ENCODE results near the gene VSIR.

VSIR gene

DNA sequence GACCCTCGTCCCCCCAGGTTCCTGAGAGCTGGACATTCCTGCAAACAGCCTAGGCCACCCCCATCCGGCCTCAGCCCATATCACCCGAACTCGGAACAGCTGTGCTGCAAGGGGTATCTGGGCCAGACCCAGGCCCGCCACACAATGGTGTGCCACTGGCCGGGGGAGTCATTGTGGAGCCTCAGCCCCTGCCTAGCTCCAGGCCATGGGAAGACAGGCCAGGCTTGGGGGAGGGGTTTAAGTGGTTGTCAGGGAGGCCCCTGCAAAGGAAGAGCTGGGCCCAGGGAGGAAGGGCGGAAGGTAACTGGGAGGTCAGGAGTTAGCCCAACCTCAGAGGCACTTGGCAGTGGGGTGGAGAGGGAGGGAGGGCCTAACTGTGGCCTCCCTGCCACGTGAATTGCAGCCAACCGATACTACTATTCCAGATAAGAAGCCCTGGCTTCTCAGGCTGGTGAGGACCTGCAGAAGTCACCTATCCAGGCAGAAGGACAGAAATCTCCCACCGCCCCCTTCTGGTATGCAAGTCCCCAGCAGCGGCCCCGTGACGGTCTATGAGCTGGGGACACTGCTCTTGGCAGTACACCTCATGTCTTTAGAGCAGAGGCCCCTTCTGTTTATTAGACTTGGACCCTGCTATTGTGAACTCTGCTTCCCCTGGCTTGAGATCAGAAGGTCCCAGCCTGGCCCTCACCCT is 26.8 kb downstream of the VSIR start:
- no peak for DNase-seq

DNA sequence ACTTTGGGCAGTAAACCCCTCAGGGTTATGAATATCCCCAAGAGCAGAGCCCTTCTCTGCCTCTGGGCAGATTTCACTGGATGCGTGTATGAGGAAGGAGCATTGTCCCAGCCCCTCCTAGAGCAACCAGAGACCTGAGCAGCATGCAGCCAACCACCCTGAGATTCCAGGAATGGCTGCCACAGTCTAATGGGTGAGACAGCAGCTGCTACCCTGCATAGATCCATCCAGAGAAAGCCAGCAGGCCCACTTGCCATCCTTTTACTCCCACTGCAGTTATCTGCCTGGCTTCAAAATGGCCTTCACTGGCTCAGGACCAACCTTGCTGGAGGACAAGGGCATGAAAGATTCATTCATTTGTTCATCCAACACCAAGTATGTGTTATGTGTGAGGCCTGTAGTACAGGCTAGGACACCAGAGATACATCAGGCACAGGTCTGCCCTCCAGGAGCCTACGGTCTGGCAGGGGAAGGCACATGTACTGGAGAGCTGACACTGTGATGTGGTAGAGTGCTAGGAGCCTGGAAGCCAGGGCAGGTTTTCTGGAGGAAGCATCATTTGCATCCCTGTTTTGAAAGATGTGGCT is 27.6 kb downstream of the VSIR start:
- no peak for DNase-seq

DNA sequence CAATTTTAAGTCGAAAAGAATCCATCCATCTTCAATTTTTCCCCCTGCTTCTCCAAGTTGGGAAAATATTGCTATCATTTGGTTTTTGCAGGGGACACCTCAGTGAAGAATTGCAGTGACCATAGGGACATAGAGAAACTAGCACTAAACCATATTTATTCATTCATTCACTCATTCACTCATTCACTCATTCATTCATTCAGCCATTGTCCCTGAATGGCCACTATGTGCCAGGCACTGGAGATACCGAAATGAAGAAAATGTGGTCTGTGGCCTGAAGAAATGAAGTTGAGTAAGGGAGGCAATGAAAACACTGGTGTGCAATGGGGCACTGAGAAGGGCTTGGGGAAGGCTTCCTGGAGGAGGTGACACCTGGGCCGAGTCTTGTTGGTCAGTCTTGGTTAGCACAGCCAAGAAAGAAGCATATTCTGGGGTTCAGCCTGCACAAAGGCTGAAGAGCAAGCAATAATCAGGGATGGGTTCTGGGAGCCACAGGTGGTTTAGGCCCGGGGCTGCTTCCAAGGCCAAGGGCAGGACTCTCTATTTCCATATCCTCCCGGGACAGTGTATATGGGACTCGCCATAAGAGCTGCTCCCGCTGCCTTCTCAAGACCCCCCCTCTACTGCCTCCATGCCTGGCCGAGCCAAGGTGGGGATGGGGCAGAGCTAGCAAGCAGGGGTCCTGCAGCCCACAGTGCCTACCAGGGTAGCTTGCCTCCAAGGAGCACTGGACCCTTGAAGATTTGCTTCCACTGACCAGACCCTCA is 28.2 kb downstream of the VSIR start:
- no peak for DNase-seq

DNA sequence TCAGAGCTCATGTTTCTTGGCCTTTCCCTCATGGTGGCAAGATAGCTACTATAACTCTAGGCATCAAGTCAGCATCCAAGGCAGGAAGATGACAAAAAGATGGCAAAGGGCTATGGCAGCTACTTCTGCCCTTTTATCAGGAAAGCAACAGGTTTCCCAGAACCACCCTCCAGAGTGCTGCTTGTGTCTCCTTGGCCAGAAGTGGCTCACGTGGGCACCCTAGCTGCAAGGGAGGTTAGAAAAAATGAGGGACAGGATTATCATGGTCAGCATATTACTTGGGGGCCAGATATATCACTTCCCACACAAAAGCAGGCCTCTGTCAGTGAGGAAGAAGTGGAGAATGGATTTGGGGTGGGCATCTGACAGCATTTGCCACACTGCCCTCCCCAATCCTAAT is 29.5 kb downstream of the VSIR start:
- DNase-seq: no peak

DNA sequence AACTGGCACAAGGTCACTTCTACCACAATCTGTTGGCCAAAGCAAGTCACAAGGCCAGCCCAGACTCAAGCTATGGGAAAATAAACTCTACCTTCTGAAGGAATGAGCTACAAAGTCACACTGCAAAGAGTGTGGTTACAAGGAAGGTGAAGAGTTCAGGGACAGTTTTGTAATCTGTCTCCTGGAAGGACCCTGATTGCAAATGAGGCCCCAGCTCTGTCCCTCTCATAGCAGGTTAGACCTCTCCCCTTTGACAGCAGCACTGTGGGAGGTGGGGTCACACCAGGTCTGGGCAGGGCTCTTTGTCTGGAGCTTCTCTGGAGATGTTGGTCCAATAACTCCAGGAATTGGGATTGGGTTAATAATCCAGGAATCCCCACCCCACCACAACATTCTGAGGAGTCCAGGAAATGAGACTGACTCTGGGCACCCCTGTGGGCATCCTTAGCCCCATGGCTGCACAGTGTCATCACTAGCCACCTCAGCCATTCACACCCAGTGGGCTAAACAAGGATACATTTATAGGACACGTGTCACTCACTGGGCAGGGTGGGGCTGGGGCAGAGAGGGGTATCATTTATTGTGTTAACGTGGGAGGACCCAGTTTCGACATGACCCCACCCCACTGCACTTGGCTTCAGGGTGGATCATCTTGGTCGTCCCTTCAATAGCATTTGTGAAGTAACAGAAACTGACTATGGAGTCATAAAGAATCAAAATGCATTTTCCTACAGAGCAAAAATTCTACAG is 30.1 kb downstream of the VSIR start:
- no peak for DNase-seq

DNA sequence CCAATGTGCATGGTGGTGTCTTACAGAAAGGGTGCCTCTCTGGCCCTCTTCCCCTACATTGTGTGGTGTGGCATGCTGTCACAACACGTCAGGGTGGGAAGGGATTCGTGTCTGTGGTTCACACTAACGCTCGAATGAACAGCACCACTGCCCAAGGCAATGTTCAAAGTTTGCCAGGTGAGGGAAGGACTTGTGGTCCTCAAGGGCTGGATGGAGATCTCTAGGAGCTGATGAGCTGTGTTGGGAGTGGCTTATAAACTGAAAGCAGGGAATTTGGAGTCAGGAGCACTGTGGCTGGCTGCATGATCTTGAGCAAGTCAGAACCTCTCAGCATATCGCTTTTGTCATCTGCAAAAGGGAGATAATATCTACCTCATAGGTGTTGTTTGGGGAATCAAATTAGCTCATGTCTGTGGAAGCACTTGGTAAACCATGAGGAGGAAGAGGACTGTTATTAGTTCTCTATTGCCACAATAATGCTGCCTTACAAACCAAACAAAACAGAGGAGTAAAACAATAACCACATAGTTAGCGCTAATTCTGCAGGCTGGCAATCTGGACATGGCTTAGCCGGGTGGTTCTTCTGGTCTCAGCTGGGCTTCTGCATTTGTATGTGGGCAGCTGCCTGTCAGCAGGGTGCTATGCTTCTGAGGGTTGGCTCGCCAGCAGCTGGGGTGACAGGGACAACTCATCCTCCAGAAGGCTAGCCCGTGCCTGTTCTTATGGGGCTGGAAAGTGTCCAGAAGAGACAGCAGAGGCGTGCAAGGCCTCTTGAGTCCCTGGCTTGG is 30.8 kb downstream of the VSIR start:
- DNase-seq: peak in 1 of 2 donors; percentile 38

DNA sequence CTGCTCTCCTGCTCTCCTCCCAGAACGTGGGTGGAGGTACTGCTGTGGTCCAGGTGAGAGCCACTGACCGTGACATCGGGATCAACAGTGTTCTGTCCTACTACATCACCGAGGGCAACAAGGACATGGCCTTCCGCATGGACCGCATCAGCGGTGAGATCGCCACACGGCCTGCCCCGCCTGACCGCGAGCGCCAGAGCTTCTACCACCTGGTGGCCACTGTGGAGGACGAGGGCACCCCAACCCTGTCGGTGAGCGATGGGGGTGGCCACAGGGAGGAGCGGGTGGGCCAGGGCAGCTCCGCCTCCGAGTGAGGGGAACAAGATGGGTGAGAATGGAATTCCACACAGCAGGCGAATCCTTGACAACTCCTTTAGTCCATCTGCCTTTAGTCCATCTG is 31.6 kb downstream of the VSIR start:
- no peak for DNase-seq

DNA sequence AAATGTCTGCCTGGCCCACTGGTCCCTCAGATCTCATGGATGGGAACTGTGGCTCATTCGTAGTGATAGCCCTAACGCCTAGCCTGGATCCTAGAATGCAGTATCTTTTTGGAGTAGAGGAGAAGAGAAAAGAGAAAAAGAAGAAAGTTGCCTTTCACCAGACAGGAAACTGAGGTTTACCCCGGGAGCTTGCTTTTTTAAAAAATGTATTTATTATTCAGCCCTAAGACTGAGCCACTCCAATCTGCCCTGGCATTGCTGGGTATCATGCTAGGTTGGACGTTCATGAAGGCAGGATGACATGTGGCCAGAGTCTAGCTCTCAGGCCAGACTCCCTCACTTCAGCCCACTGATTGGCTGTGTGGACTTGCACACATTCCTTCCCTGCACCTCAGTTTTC is 32.3 kb downstream of the VSIR start:
- DNase-seq: no peak

DNA sequence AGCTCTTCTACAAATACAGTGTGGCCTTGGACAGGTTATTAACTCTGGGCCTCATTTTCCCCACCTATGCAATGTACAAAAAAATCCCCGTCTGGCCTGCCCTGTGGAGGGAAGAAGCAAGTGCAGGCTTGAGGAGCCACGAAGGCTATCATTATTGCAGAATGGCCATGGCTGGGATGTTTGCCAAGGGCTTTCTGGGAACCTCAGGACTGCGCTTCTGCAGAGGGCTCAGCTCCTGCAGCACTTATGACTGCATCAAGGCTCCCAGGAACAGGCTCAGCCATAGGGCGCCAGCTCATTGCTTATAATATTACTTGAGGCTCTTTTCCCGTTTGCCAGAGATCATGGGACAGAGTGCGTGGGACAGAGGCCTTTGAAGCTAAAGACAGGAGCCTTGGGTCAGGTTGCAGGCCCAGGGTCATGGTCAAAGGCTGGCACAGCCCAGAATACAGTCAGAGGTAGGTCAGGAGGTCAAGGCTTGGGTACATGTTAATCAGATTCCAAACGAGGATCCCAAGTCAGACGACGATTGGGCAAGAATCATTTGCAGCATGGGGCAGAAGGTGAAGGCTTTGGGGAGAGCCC is 33.2 kb downstream of the VSIR start:
- no peak for DNase-seq

DNA sequence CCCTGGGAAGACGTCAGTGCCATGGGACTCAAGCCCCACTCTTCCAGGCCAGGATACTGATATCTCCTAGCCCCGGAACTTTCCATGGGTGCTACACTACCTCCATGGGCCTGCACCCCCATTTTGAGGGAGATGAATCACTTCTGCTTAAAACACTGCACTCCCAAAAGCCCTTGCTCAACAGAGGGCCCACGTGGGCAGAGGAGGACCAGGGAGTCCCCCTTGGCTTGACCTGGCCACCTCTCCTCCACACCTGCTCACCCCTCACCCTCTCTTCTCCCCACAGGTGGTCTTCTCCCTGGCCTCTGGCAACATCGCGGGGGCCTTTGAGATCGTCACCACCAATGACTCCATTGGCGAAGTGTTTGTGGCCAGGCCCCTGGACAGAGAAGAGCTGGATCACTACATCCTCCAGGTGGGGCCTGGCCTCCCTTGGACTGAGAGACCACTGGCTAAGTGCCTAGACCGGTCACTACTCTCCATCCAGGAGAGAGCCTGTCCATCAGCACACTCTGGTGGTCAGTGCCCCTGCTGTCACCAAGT is 33.9 kb downstream of the VSIR start:
- DNase-seq: no peak

DNA sequence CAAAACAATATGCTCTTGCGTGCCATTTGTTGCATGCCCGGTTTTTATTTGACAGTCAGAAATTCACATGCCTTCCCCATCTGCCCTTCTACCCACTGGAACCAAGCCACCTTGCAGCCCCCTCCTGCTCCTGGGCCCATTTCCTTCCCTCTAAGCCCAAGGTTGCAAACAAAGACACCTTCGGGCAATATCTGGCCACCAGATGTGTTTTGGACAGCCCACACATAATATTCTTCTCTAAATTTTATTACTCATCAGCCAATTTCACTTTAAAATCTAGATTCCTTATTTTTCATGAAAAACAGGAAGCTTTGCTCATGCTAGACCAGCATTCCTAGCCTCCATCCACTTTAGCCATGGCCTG is 35.5 kb downstream of the VSIR start:
- no peak for DNase-seq

DNA sequence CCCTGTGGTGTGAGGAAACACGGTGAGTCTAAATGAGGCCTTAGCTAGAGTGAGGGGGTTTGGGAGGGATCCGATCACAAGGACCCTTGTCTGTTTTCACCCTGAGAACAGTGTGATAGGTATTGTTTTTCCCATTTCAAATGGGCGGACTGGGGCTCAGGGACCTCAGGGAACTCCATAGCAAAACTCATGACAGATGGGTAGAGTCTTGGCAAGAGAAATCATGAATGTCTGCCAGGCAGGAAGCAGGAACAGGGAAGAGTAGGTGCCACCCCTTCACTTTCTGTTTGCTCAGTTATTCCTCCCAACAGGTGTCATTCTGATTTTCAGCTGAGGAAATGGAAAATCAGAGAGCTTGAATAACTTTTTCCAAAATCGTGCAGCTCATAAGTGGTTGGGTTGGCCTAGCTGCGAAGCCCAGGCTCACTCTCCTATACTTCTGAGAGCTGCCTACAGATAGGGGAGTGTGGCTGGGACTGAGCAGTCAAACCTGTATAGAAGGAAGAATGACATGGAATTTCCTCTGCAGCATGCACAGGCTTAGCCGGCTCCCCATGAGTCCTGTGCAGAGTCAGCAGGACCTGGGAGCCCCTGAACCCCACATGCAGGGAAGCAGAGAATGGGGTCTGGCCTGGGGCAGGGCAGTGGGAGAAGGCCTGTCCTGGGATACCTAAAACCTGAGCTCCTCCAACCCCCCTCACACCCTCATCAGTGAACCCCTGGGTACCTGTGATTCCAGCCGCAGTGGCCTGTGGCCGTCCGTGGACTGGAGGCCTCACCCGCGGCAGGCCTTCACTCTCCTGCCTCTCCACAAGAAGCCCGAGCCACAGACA is 36.1 kb downstream of the VSIR start:
- no peak for DNase-seq

DNA sequence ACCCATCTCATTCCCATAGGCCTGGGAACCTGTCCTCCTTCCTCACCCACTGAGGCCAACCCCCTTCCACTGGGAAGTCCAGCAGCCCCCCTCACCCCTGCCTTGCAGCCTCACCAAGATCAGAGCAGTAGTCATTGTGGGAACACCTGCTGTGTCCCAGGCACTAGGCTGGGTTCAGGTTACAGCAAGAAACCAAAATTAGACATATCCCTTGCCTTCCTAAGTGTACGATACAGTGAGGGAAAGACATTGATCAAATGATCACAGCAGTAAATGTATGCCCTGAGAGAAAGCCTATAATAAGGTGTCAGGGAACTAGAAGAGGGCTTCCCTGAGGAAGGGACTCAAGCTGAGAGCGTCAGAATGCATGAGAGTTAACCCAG is 36.8 kb downstream of the VSIR start:
- DNase-seq: no peak

DNA sequence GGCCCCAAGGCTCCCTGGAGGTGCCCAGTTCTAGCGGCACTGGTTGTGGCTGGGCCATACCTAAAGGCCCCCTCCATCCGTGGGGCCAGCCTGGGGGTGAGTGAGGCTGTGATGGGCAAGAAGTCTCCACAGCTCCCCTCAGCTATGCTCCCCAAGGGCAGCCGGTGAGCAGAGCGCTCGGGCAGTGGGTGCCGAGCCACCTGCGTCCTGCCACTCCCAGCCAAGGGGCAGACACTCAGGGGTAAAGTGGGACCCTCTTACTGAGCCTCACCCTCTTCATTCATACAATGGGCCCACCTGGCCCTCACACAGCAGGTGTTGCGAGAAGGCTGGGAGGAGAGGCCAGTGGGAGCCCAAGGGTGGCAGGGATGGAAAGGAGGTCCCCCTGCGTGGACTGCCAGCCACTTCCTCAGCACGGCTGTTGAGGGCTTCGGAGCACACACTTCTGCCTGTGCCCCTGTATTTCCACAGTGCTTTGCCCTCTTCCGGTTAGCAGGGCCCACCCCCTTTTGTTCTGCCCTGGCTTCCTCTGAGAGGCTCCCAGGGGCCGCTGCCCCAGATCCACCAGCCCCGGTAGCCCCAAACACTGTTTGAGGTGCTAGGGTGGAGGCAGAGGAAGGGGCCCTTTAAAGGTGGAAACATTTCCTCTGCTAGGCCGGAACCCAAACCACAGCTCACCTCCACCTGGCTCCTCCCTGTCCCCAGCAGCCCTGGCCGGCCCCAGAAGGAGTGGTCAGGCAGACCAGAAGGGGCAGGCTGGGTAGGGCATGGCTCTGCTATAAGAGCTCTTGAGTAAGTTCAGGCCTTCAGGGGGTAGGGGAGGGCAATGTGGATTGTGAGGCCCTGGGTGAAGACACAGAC is 37.4 kb downstream of the VSIR start:
- peak; percentile 59 to 73 for DNase-seq

DNA sequence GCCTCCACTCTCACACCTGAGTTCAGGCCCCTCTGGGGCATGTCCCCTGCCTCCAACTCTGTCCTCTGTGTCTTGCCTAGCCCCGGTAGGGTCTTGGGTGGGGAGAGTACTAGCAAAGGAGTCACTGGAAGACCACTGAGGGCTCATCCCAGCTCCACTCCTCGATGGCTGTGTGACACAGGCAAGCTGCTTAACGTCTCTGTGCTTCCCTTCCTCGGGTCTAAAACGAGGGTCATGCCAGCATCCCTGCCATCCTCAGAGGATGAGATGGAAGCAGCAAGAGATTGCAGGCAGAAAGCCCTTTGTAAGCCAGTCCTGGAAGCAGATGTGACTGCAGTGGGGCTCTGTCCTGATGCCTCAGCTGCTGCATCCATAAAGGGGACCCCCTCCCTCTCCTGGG is 38.5 kb downstream of the VSIR start:
- no peak for DNase-seq

DNA sequence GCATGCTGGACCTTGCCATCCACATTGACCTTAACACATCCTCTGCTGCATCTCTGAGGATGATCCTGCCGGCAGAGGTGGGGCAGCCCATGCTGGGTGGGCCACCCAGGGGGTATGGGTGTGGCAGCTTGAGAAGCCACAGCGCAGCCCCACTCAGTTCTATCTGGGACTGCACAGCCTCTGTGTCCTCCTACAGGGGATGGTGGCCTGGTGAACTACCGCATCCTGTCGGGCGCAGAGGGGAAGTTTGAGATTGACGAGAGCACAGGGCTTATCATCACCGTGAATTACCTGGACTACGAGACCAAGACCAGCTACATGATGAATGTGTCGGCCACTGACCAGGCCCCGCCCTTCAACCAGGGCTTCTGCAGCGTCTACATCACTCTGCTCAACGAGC is 41.5 kb downstream of the VSIR start:
- DNase-seq: no peak

DNA sequence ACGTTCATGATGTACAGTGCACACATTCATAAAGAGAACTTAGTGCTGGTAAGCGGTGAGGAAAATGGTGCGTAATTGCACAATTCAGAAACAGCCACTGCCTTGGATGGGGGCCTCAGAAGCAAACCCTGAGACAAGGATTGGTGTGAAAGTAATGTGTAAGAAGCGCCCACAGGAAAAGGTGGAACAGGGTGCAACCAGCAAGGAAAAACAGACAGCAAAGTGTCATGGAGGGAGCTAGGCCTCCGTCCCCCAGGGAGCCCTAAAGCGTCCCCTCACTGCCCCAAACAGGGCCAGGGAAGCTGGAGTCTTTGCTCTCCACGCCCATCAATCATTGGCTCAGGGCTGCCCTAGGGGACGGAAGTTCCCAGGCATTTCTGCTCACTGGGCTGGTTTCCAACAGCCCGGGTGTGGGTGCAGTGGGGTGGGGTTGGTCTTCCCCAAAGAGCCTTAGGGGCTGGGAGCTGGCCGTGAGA is 44.1 kb downstream of the VSIR start:
- no peak for DNase-seq

DNA sequence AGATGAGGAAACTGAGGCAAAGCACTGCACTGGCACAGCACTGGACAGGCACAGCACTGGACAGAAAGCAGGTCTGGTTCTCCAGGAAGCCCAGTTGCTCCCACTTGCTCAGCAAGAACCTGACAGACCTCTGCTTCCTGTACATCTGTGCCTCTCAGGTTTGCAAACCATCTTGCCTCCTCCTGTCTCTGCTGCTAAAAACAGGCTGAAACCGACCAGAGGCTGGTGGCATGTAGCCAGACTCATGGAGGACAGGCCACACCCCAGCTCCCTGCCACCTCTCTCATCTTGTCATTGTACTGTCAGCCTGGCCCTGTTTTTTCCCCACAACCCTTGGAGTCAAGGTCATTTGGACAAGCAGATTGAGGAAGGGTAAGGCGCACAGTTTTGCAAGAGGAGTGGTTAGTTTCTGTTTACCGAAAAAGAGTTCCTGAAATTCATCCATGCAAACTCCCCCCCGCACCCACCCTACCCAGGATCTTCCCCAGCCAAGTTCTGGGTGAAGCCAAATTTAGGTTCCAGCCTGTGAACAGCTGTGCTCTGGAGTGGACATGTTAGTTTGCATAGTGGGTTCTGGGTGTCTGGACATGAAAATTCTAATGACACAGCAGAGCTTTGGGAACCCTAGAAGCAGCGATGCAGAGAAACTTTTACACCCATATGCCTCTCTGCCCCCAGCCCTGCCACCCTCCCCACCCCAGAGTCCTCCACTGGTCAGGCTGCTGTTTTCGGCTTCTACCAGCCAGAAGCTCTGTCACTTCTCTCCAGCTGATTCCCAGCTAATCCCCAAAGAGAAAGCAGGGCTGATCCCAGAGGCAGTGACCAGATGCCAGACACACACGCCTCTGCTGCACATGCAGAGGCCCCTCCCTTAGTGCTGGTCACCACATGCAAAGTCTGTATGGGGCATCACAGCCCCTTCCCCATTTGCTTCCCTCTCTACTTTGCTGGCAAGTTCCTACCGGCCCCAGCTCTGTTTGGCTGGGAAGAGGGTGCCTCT is 45.3 kb downstream of the VSIR start:
- peak; percentile 72 to 74 for DNase-seq

All from CD4-positive, alpha-beta T cell treated with Interleukin-4 for 1 hour (primary cell).